LNCaP clone FGC (cell line): ENCODE measurements around the gene NTHL1.

Source experiments
- DNase-seq: peaks from one replicate; pipeline ENCODE4 v3.0.0-alpha.2; 2011; ENCODE audit warnings: low read depth
- H3K4me3 ChIP-seq: 2 replicates; pipeline ENCODE4 v1.5.1; 2011; ENCODE audit warnings: mild to moderate bottlenecking, low read depth, low read length, control low read depth
- CTCF ChIP-seq: IDR thresholded peaks from 2 replicates; pipeline ENCODE4 v1.5.1; 2012; ENCODE audit warnings: mild to moderate bottlenecking; ENCODE audit not compliant: control insufficient read depth, insufficient read depth; ENCODE audit errors: extremely low read depth

Gene NTHL1

DNA sequence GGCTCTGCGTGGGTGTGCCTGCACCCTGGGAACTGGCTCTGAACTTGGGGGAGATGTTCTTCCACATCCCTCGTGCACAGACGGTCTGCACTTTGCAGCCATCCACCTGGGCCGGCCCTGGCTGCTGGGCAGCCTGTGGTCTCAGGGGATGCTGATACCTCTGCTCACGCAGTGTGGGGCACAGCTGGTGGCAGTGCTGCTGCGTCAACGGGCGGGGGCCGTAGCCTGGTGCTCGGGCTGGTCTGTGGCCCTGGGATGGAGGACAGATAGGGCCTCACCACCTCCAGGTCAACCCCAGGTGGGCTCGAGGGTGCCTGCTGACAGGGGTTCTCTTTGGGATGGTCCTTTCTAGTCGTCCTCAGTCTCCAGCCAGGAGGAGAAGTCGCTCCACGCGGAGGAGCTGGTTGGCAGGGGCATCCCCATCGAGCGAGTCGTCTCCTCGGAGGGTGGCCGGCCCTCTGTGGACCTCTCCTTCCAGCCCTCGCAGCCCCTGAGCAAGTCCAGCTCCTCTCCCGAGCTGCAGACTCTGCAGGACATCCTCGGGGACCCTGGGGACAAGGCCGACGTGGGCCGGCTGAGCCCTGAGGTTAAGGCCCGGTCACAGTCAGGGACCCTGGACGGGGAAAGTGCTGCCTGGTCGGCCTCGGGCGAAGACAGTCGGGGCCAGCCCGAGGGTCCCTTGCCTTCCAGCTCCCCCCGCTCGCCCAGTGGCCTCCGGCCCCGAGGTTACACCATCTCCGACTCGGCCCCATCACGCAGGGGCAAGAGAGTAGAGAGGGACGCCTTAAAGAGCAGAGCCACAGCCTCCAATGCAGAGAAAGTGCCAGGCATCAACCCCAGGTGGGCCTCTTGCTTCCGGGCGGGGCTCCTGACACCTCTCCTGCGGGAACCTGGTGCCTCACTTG lies 36.5 kb upstream of the NTHL1 start:
- no peak for TF ChIP-seq CTCF
- no peak overlapping the region for H3K4me3 ChIP-seq
- DNase-seq, result no peak

- no peak for DNase-seq
- no peak overlapping the region for H3K4me3 ChIP-seq
- no peak for TF ChIP-seq CTCF
These were observed 35.8 kb upstream of the NTHL1 start for GRCh38 chr16:2083409-2083808.

GRCh38 chr16:2082983-2083364 lies 35.3 kb upstream of the NTHL1 start:
- DNase-seq, result no peak
- no peak for TF ChIP-seq CTCF
- no peak overlapping the region for H3K4me3 ChIP-seq

- peak; percentile 95 for DNase-seq
- peak; percentile 63 for TF ChIP-seq CTCF
- H3K4me3 ChIP-seq, result no peak overlapping the region
These were observed 34.7 kb upstream of the NTHL1 start for GRCh38 chr16:2082171-2082982.

DNA sequence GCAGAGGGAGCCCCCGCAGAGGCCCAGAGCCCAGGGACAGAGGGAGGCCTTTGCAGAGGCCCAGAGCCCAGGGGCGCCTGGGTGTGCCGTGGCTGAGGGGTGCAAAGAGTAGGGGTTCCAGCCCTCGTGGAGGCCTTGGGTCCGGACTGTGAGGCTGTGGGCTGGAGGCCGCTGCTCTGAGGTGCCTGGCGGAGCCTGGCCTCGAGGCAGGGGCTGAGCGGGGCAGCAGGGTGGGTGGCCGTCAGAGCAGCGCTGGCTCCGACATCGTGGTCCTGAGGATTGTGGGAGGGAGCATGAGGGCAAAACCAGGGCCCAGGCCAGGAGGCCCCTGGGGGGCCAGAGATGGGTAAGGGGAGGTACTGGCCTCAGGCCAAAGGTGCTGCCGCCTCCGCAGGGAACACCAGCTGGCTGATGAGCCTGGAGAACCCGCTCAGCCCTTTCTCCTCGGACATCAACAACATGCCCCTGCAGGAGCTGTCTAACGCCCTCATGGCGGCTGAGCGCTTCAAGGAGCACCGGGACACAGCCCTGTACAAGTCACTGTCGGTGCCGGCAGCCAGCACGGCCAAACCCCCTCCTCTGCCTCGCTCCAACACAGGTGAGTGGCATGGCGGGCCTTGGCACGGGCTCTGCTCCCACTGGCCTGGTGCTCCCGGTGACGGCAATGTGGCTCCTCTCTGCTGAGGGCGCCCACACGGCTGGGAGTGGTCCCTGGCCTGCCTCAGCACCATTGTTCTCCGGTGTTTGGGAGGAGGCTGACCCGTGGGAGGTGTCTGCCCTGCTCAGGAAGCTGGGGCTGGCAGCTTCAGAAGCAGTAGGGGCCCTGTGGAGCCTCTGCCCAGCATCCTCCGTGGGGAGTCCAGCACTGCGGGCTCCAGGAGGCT lies 33.8 kb upstream of the NTHL1 start:
- no peak for DNase-seq
- TF ChIP-seq CTCF, result no peak

GRCh38 chr16:2079991-2080390 lies 32.4 kb upstream of the NTHL1 start:
- no peak overlapping the region for H3K4me3 ChIP-seq
- DNase-seq, result no peak
- no peak for TF ChIP-seq CTCF

More for the DNA sequence above, 33.8 kb upstream of the NTHL1 start:
- H3K4me3 ChIP-seq, result no peak overlapping the region
